ENCODE data around the gene CLASRP. TPM values are rescaled to one million over a fixed set of nuclear protein-coding genes. Genes with fewer than 3 reads are reported as not detected.

CLASRP gene
- total RNA-seq, 2 donors from 2014 or later: 67.1 to 90.3 TPM

- Histone ChIP-seq H3K4me3 (ENCODE audit: low read length) (no peak overlapping the region), H3K36me3 (ENCODE audit: control insufficient read depth, insufficient read depth, low read length) (peaks cover 20% of the 10 kb centered on the region), H3K27me3 (ENCODE audit: control insufficient read depth, insufficient read depth, low read length, poor library complexity, severe bottlenecking) (peaks cover 28% of the 10 kb centered on the region), H3K9me3 (ENCODE audit: control insufficient read depth, low read length) (no peaks in the 10 kb centered on the region), H3K27ac (ENCODE audit: low read depth, low read length) (no peak overlapping the region), H3K4me1 (ENCODE audit: control insufficient read depth, insufficient read depth, low read length) (peaks cover 19% of the 10 kb centered on the region), H3K9ac (ENCODE audit: extremely low read depth, low read length, poor library complexity, severe bottlenecking) (no peak overlapping the region)
- Mint-ChIP-seq H3K4me1 (peaks cover 59% of the 10 kb centered on the region), H3K27me3 (ENCODE audit: insufficient read depth) (peaks cover 15% of the 10 kb centered on the region), H3K27ac (peak overlapping the region; percentile 48), H3K9me3 (no peaks in the 10 kb centered on the region), H3K4me3 (no peak overlapping the region), H3K36me3 (ENCODE audit: low read depth) (peaks cover 32% of the 10 kb centered on the region)
- no peak for TF ChIP-seq CTCF (conservative IDR thresholded peaks at IDR 0.05)
- peak; percentile 36 for DNase-seq
- WGBS, 2 experiments (ENCODE audit: insufficient coverage in 1 of 2, insufficient read length in 1 of 2): 85 to 98% methylated on average over 5 to 7 of the region's 7 CpGs
Observed at GRCh38 chr19:45096700-45097099, 57.9 kb downstream of the CLASRP start.

GRCh38 chr19:45097450-45097775 lies 58.6 kb downstream of the CLASRP start:
- H3K4me1 ChIP-seq (ENCODE audit: control insufficient read depth, insufficient read depth, low read length): peaks cover 19% of the 10 kb centered on the region
- TF ChIP-seq CTCF (conservative IDR thresholded peaks at IDR 0.05): no peak
- no peaks in the 10 kb centered on the region for H3K9me3 ChIP-seq (ENCODE audit: control insufficient read depth, low read length)
- WGBS, 2 experiments (ENCODE audit: insufficient coverage in 1 of 2, insufficient read length in 1 of 2): 81 to 92% methylated on average over 3 to 7 of the region's 7 CpGs
- Mint-ChIP-seq H3K36me3 (ENCODE audit: low read depth) (peaks cover 35% of the 10 kb centered on the region), H3K27me3 (ENCODE audit: insufficient read depth) (peaks cover 22% of the 10 kb centered on the region), H3K4me1 (peaks cover 59% of the 10 kb centered on the region), H3K27ac (peak overlapping the region; percentile 48), H3K9me3 (no peaks in the 10 kb centered on the region), H3K4me3 (no peak overlapping the region)
- no peak overlapping the region for H3K9ac ChIP-seq (ENCODE audit: extremely low read depth, low read length, poor library complexity, severe bottlenecking)
- H3K27ac ChIP-seq (ENCODE audit: low read depth, low read length): no peak overlapping the region
- peaks cover 20% of the 10 kb centered on the region for H3K36me3 ChIP-seq (ENCODE audit: control insufficient read depth, insufficient read depth, low read length)
- H3K4me3 ChIP-seq (ENCODE audit: low read length): no peak overlapping the region
- peaks cover 35% of the 10 kb centered on the region for H3K27me3 ChIP-seq (ENCODE audit: control insufficient read depth, insufficient read depth, low read length, poor library complexity, severe bottlenecking)
- DNase-seq: no peak

DNA sequence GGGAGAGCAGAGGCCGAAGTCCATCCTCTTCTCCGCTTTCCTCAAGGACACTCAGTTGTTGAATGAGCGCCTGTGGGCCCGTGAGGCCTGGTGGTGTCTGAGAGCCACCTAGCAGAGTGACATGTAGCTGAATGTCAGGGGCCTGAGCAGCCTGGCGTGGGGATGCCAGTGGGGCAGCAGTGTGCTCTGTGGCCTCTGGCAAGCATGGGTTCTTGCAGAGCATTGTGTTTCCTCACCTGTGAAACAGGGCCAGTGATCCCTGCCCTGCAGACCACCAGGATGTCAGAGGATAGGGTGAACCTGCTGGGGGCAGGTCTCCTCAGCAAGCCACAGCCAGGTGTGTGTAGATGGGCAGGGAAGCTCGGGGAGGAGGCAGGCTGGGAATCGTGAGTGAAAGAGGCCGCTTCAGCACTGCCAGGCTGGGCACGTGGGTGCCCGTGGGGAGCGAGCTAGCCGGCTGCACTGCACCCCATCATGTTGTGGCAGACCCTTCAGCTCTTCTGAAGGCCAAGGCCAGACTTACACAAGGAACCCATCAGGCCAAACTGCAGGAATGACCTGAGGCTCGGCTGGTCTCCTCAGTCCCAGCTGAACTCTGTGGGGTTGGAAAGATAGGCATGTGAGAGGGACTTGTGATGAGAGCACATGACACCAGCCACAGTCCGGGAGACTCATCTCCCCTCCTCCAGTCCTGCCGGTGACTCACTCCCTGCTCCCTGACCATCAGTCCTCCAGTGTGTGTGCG lies 59.1 kb downstream of the CLASRP start:
- H3K36me3 Mint-ChIP-seq (ENCODE audit: low read depth): peaks cover 35% of the 10 kb centered on the region
- Histone ChIP-seq H3K4me1 (ENCODE audit: control insufficient read depth, insufficient read depth, low read length) (peaks cover 19% of the 10 kb centered on the region), H3K9ac (ENCODE audit: extremely low read depth, low read length, poor library complexity, severe bottlenecking) (no peak overlapping the region)

More for the DNA sequence above, 59.1 kb downstream of the CLASRP start:
- no peak overlapping the region for H3K4me3 Mint-ChIP-seq
- H3K27ac Mint-ChIP-seq: peak overlapping the region; percentile 48
- Histone ChIP-seq H3K27me3 (ENCODE audit: control insufficient read depth, insufficient read depth, low read length, poor library complexity, severe bottlenecking) (peaks cover 40% of the 10 kb centered on the region), H3K36me3 (ENCODE audit: control insufficient read depth, insufficient read depth, low read length) (peaks cover 20% of the 10 kb centered on the region), H3K4me3 (ENCODE audit: low read length) (no peak overlapping the region), H3K27ac (ENCODE audit: low read depth, low read length) (no peak overlapping the region), H3K9me3 (ENCODE audit: control insufficient read depth, low read length) (no peaks in the 10 kb centered on the region)
- peaks cover 28% of the 10 kb centered on the region for H3K27me3 Mint-ChIP-seq (ENCODE audit: insufficient read depth)
- TF ChIP-seq CTCF (conservative IDR thresholded peaks at IDR 0.05): no peak
- peak; percentile 72 for DNase-seq
- no peaks in the 10 kb centered on the region for H3K9me3 Mint-ChIP-seq
- peaks cover 61% of the 10 kb centered on the region for H3K4me1 Mint-ChIP-seq
- 80 to 93% methylated on average over 8 to 15 of the region's 16 CpGs for WGBS, 2 experiments (ENCODE audit: insufficient coverage in 1 of 2, insufficient read length in 1 of 2)

Data from endodermal cell (in vitro differentiated cells).